ENCODE data around the gene RANBP10. TPM values are rescaled to one million over a fixed set of nuclear protein-coding genes. Genes with fewer than 3 reads are reported as not detected.

RANBP10 gene
- total RNA-seq, 2 experiments from 2014 or later, result 18.0 to 18.7 TPM

- CTCF ChIA-PET, result interaction anchor here (0.8 kb wide), 1 partner anchor 54 kb away, joined by 4 read pairs; no protein-coding TSS in a partner anchor
- POLR2A ChIA-PET, result no interaction called here
Observed at GRCh38 chr16:67762385-67762784, 44.0 kb downstream of the RANBP10 start.

- CTCF ChIA-PET, result no interaction called here
- POLR2A ChIA-PET, result no interaction called here
Observed at GRCh38 chr16:67761924-67762323, 44.4 kb downstream of the RANBP10 start.

GRCh38 chr16:67760956-67761230 lies 45.5 kb downstream of the RANBP10 start:
- CTCF ChIA-PET, result interaction anchor here (1.1 kb wide), 1 partner anchor 56 kb away, joined by 4 read pairs; no protein-coding TSS in a partner anchor
- POLR2A ChIA-PET, result no interaction called here

- ChIA-PET CTCF (interaction anchor here (1.1 kb wide), 1 partner anchor 56 kb away, joined by 4 read pairs; no protein-coding TSS in a partner anchor), POLR2A (no interaction called here)
Observed at GRCh38 chr16:67760206-67760955, 46.0 kb downstream of the RANBP10 start.

GRCh38 chr16:67758966-67759365 lies 47.4 kb downstream of the RANBP10 start:
- ChIA-PET POLR2A (no interaction called here), CTCF (interaction anchor here (0.9 kb wide), 1 partner anchor 56 kb away, joined by 3 read pairs; no protein-coding TSS in a partner anchor)

- CTCF ChIA-PET, result interaction anchor here (0.9 to 1.5 kb wide), 2 partner anchors 57 to 59 kb away, joined by 3 read pairs; no protein-coding TSS in a partner anchor
- POLR2A ChIA-PET, result no interaction called here
Observed at GRCh38 chr16:67758006-67758405, 48.4 kb downstream of the RANBP10 start.

- CTCF ChIA-PET, result no interaction called here
- POLR2A ChIA-PET, result no interaction called here
Observed at GRCh38 chr16:67752641-67753040, 53.7 kb downstream of the RANBP10 start.

- POLR2A ChIA-PET, result interaction anchor here (0.7 kb wide), 1 partner anchor 368 kb away, joined by 3 read pairs; no protein-coding TSS in a partner anchor
- CTCF ChIA-PET, result interaction anchor here (0.6 to 0.7 kb wide), 2 partner anchors 55 to 84 kb away, joined by 3 read pairs; no protein-coding TSS in a partner anchor
Observed at GRCh38 chr16:67751331-67751730, 55.0 kb downstream of the RANBP10 start.

- CTCF ChIA-PET, result no interaction called here
- POLR2A ChIA-PET, result interaction anchor here (0.6 kb wide), 1 partner anchor 91 kb away, joined by 10 read pairs; no protein-coding TSS in a partner anchor
Observed at GRCh38 chr16:67750466-67750865, 55.9 kb downstream of the RANBP10 start.

- CTCF ChIA-PET, result interaction anchor here (1.1 kb wide), 1 partner anchor 67 kb away, joined by 4 read pairs; no protein-coding TSS in a partner anchor
- POLR2A ChIA-PET, result no interaction called here
Observed at GRCh38 chr16:67749436-67750078, 56.8 kb downstream of the RANBP10 start.

GRCh38 chr16:67748834-67749233 lies 57.5 kb downstream of the RANBP10 start:
- POLR2A ChIA-PET, result no interaction called here
- CTCF ChIA-PET, result interaction anchor here (1.1 kb wide), 1 partner anchor 68 kb away, joined by 4 read pairs; no protein-coding TSS in a partner anchor

GRCh38 chr16:67746846-67747245 lies 59.5 kb downstream of the RANBP10 start:
- CTCF ChIA-PET, result interaction anchor here (1.0 kb wide), 1 partner anchor 200 kb away, joined by 3 read pairs; no protein-coding TSS in a partner anchor
- POLR2A ChIA-PET, result no interaction called here

- ChIA-PET CTCF (no interaction called here), POLR2A (no interaction called here)
Observed at GRCh38 chr16:67741118-67741517, 65.2 kb downstream of the RANBP10 start.

GRCh38 chr16:67740391-67740790 lies 66.0 kb downstream of the RANBP10 start:
- POLR2A ChIA-PET, result interaction anchor here (0.6 kb wide), 1 partner anchor 80 kb away, joined by 3 read pairs; the partner anchor contains the start of gene ACD
- CTCF ChIA-PET, result no interaction called here

GRCh38 chr16:67736858-67737257 lies 69.5 kb downstream of the RANBP10 start:
- POLR2A ChIA-PET, result no interaction called here
- CTCF ChIA-PET, result interaction anchor here (0.7 kb wide), 1 partner anchor 147 kb away, joined by 4 read pairs; no protein-coding TSS in a partner anchor

- POLR2A ChIA-PET, result no interaction called here
- CTCF ChIA-PET, result interaction anchor here (0.6 kb wide), 1 partner anchor 378 kb away, joined by 4 read pairs; no protein-coding TSS in a partner anchor
Observed at GRCh38 chr16:67734731-67735201, 71.6 kb downstream of the RANBP10 start.

GRCh38 chr16:67733734-67734470 lies 72.5 kb downstream of the RANBP10 start:
- ChIA-PET POLR2A (no interaction called here), CTCF (no interaction called here)

- CTCF ChIA-PET, result interaction anchor here (0.5 kb wide), 1 partner anchor 139 kb away, joined by 3 read pairs; no protein-coding TSS in a partner anchor
- POLR2A ChIA-PET, result no interaction called here
Observed at GRCh38 chr16:67731753-67732095, 74.6 kb downstream of the RANBP10 start.

- CTCF ChIA-PET, result interaction anchor here (0.5 kb wide), 1 partner anchor 88 kb away, joined by 3 read pairs; no protein-coding TSS in a partner anchor
- POLR2A ChIA-PET, result no interaction called here
Observed at GRCh38 chr16:67731071-67731752, 75.1 kb downstream of the RANBP10 start.

All from activated CD8-positive, alpha-beta memory T cell treated with anti-CD3 and anti-CD28 coated beads for 36 hours (primary cell).